ENCODE data around the gene MALAT1.

Gene MALAT1

GRCh38 chr11:65477149-65477965 lies 21.5 kb upstream of the MALAT1 start:
- Histone ChIP-seq H3K27ac (peak overlapping the region; percentile 95), H3K9me3 (no peaks in the 10 kb centered on the region), H3K4me1 (ENCODE audit: control insufficient read depth in 1 of 2, insufficient read depth in 1 of 2, low read depth in 1 of 2, low read length in 1 of 2) (peaks cover 42 to 48% of the 10 kb centered on the region in 2 experiments), H3K4me3 (ENCODE audit: low read depth in 1 of 2, low read length in 1 of 2) (peak overlapping the region; percentile 83 to 88), H3K27me3 (no peaks in the 10 kb centered on the region), H3K36me3 (no peaks in the 10 kb centered on the region)
- peak; percentile 1 for TF ChIP-seq CTCF (IDR thresholded peaks at IDR 0.05)

- Histone ChIP-seq H3K4me1 (ENCODE audit: control insufficient read depth in 1 of 2, insufficient read depth in 1 of 2, low read depth in 1 of 2, low read length in 1 of 2) (peaks cover 30 to 36% of the 10 kb centered on the region in 2 experiments), H3K27me3 (no peaks in the 10 kb centered on the region), H3K4me3 (ENCODE audit: low read depth in 1 of 2, low read length in 1 of 2) (peak overlapping the region; percentile 16 to 88)
These were observed 20.3 kb upstream of the MALAT1 start for GRCh38 chr11:65478388-65479183.

GRCh38 chr11:65479184-65480145 lies 19.4 kb upstream of the MALAT1 start:
- Histone ChIP-seq H3K36me3 (no peaks in the 10 kb centered on the region), H3K4me3 (ENCODE audit: low read depth in 1 of 2, low read length in 1 of 2) (no peak overlapping the region), H3K4me1 (ENCODE audit: control insufficient read depth in 1 of 2, insufficient read depth in 1 of 2, low read depth in 1 of 2, low read length in 1 of 2) (peaks cover 30 to 31% of the 10 kb centered on the region in 2 experiments), H3K27me3 (no peaks in the 10 kb centered on the region), H3K27ac (peak overlapping the region; percentile 95), H3K9me3 (no peaks in the 10 kb centered on the region)
- no peak for TF ChIP-seq CTCF (IDR thresholded peaks at IDR 0.05)

More at GRCh38 chr11:65478388-65479183, 20.3 kb upstream of the MALAT1 start:
- H3K9me3 ChIP-seq: no peaks in the 10 kb centered on the region
- TF ChIP-seq CTCF (IDR thresholded peaks at IDR 0.05): no peak
- peak overlapping the region; percentile 95 for H3K27ac ChIP-seq
- no peaks in the 10 kb centered on the region for H3K36me3 ChIP-seq

- peaks cover 27 to 33% of the 10 kb centered on the region in 2 experiments for H3K4me1 ChIP-seq (ENCODE audit: control insufficient read depth in 1 of 2, insufficient read depth in 1 of 2, low read depth in 1 of 2, low read length in 1 of 2)
- TF ChIP-seq CTCF (IDR thresholded peaks at IDR 0.05): no peak
- H3K27me3 ChIP-seq: no peaks in the 10 kb centered on the region
- H3K36me3 ChIP-seq: no peaks in the 10 kb centered on the region
- no peak overlapping the region for H3K4me3 ChIP-seq (ENCODE audit: low read depth in 1 of 2, low read length in 1 of 2)
- no peak overlapping the region for H3K27ac ChIP-seq
- no peaks in the 10 kb centered on the region for H3K9me3 ChIP-seq
These were observed 16.5 kb upstream of the MALAT1 start for GRCh38 chr11:65482306-65482850.

- TF ChIP-seq CTCF (IDR thresholded peaks at IDR 0.05): no peak
- Histone ChIP-seq H3K4me1 (ENCODE audit: control insufficient read depth in 1 of 2, insufficient read depth in 1 of 2, low read depth in 1 of 2, low read length in 1 of 2) (peaks cover 35 to 39% of the 10 kb centered on the region in 2 experiments), H3K9me3 (no peaks in the 10 kb centered on the region), H3K27ac (no peak overlapping the region), H3K4me3 (ENCODE audit: low read depth in 1 of 2, low read length in 1 of 2) (no peak overlapping the region), H3K27me3 (no peaks in the 10 kb centered on the region), H3K36me3 (no peaks in the 10 kb centered on the region)
These were observed 13.0 kb upstream of the MALAT1 start for GRCh38 chr11:65485920-65486219.

Measured in neutrophil (primary cell).